ENCODE results near the gene SLC25A19.

DNA sequence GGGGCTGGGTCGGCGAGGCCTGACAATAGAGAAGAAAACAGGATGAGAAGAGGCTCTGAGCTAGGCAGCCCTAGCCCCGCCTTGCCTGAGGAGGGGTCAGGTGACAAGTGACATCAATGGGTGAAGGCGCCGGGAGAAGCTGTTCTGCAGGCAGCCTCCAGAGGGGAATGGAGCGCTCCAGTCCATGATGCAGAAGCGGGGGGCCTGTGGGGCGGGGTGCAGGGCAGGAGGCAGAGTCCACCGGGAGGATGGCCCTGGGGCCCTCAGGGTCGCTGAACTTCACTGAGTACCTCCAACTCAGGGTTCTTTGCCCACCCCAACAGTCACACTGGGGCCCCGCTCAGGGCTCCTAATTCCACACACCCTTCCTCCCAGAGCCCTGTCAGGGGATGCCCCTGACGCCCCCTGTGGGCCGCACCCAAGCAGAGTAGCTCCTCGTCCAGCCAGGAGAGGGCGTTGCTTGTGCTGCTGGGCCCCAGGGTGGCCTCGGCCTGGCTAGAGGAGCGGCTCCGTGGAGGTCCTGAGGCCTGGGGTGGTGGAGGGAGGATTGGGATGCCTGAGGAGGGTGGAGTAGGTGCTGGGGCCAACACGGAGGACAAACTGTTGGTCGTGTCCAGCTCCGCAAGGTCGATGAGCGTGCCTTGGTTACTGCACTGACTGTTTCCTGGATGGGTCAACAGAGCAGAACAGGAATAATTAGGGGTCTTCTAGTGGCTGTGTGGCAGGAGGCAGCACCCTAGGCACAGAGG is 48.7 kb downstream of the SLC25A19 start:
- TF ChIP-seq, protein P1, sequence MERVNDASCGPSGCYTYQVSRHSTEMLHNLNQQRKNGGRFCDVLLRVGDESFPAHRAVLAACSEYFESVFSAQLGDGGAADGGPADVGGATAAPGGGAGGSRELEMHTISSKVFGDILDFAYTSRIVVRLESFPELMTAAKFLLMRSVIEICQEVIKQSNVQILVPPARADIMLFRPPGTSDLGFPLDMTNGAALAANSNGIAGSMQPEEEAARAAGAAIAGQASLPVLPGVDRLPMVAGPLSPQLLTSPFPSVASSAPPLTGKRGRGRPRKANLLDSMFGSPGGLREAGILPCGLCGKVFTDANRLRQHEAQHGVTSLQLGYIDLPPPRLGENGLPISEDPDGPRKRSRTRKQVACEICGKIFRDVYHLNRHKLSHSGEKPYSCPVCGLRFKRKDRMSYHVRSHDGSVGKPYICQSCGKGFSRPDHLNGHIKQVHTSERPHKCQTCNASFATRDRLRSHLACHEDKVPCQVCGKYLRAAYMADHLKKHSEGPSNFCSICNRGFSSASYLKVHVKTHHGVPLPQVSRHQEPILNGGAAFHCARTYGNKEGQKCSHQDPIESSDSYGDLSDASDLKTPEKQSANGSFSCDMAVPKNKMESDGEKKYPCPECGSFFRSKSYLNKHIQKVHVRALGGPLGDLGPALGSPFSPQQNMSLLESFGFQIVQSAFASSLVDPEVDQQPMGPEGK (CRISPR knock-in tag; IDR thresholded peaks at IDR 0.05; ENCODE audit: borderline replicate concordance) = no peak
- no peak for TF ChIP-seq ZNF8 (CRISPR knock-in tag; IDR thresholded peaks at IDR 0.05)
- TF ChIP-seq, protein P2, sequence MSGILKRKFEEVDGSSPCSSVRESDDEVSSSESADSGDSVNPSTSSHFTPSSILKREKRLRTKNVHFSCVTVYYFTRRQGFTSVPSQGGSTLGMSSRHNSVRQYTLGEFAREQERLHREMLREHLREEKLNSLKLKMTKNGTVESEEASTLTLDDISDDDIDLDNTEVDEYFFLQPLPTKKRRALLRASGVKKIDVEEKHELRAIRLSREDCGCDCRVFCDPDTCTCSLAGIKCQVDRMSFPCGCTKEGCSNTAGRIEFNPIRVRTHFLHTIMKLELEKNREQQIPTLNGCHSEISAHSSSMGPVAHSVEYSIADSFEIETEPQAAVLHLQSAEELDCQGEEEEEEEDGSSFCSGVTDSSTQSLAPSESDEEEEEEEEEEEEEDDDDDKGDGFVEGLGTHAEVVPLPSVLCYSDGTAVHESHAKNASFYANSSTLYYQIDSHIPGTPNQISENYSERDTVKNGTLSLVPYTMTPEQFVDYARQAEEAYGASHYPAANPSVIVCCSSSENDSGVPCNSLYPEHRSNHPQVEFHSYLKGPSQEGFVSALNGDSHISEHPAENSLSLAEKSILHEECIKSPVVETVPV (CRISPR knock-in tag; IDR thresholded peaks at IDR 0.05) = no peak
- no peak for TF ChIP-seq SNAI2 (CRISPR knock-in tag; IDR thresholded peaks at IDR 0.05)
- TF ChIP-seq ZNF565 (CRISPR knock-in tag; conservative IDR thresholded peaks at IDR 0.05; ENCODE audit: low read depth) = no peak
- TF ChIP-seq, protein P3, sequence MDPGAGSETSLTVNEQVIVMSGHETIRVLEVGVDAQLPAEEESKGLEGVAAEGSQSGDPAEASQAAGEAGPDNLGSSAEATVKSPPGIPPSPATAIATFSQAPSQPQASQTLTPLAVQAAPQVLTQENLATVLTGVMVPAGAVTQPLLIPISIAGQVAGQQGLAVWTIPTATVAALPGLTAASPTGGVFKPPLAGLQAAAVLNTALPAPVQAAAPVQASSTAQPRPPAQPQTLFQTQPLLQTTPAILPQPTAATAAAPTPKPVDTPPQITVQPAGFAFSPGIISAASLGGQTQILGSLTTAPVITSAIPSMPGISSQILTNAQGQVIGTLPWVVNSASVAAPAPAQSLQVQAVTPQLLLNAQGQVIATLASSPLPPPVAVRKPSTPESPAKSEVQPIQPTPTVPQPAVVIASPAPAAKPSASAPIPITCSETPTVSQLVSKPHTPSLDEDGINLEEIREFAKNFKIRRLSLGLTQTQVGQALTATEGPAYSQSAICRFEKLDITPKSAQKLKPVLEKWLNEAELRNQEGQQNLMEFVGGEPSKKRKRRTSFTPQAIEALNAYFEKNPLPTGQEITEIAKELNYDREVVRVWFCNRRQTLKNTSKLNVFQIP (CRISPR knock-in tag; IDR thresholded peaks at IDR 0.05; ENCODE audit: borderline replicate concordance, low read depth) = no peak
- TF ChIP-seq ZFP30 (CRISPR knock-in tag; IDR thresholded peaks at IDR 0.05) = no peak
- no peak for TF ChIP-seq ISL1 (CRISPR knock-in tag; IDR thresholded peaks at IDR 0.05)
- TF ChIP-seq OSR1 (CRISPR knock-in tag; IDR thresholded peaks at IDR 0.05) = no peak
- no peak for TF ChIP-seq ZC3H10 (CRISPR knock-in tag; IDR thresholded peaks at IDR 0.05)
- TF ChIP-seq PPARA (CRISPR knock-in tag; IDR thresholded peaks at IDR 0.05; ENCODE audit: borderline replicate concordance) = no peak

Data from SK-N-SH treated with all-trans-retinoic acid at 6 μM for 48 hours (cell line).